Left renal pelvis (tissue), 4 donors: ENCODE measurements around the gene RMDN2. TPM values are rescaled to one million over a fixed set of nuclear protein-coding genes. Genes with fewer than 3 reads are reported as not detected.

Source experiments
- DNase-seq, 4 donors: peaks; one replicate each; pipeline ENCODE4 v3.0.0-alpha.2; 2013; ENCODE audit warnings: low read depth in 4 of 4, low spot score in 3 of 4
- polyA plus RNA-seq, 4 donors: library from polyadenylated mRNA; unstranded; fragments of 120-200 nt; gene quantifications; one replicate each; pipeline ENCODE4 v1.2.1, GENCODE V29; 2013; ENCODE audit not compliant: insufficient read length in 4 of 4

Gene RMDN2
- polyA plus RNA-seq, 4 donors = 10.5 to 12.0 (median 11.8) TPM

- DNase-seq = no peak
Observed at GRCh38 chr2:37896319-37896718, 28.8 kb upstream of the RMDN2 start.

- DNase-seq = no peak
Observed at GRCh38 chr2:37897511-37897910, 27.6 kb upstream of the RMDN2 start.

GRCh38 chr2:37898448-37898847 lies 26.6 kb upstream of the RMDN2 start:
- DNase-seq = no peak

DNA sequence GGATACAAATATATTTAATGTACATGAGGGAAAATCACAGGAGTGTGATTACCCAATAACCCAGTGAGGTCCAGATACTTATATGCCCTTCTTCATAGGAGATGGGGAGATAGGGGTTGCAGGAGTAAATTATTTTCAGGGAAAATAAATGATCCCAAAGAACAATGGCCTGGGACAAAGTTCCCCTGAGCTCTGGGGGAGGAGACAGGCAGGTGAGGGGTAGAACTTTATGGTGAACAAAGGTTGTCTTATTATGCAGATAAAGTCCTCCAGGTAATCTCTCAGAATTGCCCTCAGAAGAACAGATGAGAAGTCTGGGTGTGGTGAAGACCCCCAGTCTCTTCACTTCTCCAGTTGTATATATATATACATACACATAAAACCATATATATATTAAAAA lies 22.1 kb upstream of the RMDN2 start:
- DNase-seq = no peak

- no peak for DNase-seq
Observed at GRCh38 chr2:37904425-37904824, 20.7 kb upstream of the RMDN2 start.

GRCh38 chr2:37904993-37905392 lies 20.1 kb upstream of the RMDN2 start:
- no peak for DNase-seq

DNA sequence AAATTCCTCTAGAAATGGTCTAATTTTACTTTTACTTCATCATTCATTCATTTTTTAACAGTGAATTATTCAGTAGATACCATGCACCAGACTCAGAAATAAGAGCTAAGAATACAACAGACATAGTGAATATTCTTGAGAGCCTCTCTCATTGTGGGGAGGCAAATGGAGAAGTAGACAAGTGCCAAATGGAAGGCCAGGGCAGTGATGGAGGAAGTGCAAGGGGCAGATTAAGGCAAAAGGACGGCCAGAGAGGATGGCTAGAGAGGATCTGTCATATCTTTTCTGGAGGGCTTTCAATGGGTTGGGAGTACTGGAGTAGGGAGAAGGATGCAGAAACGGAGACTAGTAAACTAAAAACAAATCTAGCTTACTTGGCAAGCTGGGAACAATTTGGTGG lies 19.0 kb upstream of the RMDN2 start:
- DNase-seq = no peak

DNA sequence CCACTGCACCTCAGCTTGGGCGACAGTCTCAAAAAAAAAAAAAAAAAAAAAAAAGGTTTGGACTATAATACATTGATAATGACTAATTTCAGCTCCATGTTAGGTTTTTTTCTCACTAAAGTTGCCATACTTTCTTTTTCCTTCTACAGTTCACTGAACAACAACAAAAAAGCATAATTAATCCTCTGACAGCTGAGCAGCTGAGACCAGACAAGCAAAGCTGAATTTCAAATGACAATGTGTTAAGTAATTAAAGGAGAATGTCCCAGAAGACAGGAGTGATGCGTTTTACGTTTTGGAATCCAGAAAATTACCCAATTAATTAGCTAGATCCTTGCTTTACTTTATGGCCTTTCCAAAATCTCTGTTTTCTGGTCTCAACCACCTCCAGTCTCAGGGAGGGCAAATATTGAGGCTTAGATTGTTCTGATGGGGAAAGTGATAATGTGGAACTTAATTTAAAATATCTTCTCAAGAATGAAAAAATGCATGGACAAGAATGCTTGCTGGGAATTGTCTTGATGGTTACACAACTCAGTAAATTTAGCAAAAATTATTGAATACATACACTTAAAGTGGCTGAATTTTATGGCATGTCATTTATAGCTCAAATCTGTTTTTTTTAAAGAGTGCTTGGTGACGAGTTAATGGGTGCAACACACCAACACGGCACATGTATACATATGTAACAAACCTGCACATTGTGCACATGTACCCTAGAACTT lies 17.4 kb upstream of the RMDN2 start:
- no peak for DNase-seq

GRCh38 chr2:37911296-37911873 lies 13.7 kb upstream of the RMDN2 start:
- no peak for DNase-seq

DNA sequence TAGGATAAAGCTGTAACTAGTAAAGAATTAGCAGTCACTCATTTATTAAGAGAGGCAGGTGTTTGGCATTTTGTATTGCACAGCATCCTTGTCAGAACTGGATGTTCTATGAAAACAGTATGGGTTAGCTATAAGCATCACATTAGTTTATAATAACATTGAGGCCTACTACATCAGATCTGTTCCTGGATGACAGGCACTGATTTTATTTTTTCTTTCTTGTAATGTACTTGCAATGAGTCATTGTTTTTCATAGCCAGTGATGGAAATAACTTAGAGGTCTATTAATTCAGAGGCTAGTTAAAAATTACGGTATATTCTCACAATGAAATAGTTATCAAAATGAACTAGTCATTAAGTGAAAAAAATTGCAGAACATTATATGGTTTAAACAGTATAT lies 13.0 kb upstream of the RMDN2 start:
- no peak for DNase-seq

DNA sequence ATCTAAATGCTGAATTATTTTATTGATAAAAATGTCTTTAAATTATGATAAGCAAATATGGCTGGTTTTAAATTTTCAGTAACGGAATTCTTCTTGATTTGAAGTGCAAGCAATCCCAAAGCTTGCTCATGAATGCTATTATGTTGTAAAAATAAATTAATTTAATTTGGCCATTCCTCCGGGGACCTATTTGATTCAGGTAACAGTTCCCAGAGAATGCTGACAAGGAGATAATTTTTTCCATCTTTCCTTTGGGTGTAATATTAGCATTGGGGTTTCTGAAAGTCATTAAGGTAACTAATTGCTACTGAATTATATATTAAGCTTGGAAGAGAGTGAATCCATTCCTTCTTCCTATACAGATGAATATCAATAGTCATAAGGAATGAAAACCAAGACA lies 12.5 kb upstream of the RMDN2 start:
- DNase-seq = no peak

- no peak for DNase-seq
Observed at GRCh38 chr2:37914340-37914739, 10.7 kb upstream of the RMDN2 start.

GRCh38 chr2:37915773-37916172 lies 9.3 kb upstream of the RMDN2 start:
- DNase-seq = no peak

- no peak for DNase-seq
Observed at GRCh38 chr2:37916512-37917082, 8.5 kb upstream of the RMDN2 start.

GRCh38 chr2:37917281-37918228 lies 7.5 kb upstream of the RMDN2 start:
- no peak for DNase-seq

- no peak for DNase-seq
Observed at GRCh38 chr2:37918742-37919186, 6.3 kb upstream of the RMDN2 start.

GRCh38 chr2:37919631-37920032 lies 5.5 kb upstream of the RMDN2 start:
- no peak for DNase-seq

DNA sequence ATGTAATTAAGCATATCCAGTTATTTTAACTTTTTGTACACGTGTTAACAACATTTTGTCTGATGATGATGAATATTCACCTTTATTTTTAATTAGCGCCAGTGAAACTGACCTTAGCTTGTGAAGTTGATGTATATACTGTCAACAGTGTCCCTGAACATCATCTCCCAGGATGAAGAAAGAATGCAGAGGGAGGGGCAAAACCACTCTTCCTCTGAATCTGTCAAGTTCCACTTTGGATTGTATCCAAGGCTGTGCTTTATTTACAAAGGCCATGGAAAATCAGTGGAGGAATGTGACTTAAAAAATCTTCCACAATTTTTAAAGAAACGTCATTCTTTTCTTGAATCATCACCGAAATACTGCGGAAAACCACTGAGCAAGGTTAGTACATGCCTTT lies 4.5 kb upstream of the RMDN2 start:
- DNase-seq = no peak

DNA sequence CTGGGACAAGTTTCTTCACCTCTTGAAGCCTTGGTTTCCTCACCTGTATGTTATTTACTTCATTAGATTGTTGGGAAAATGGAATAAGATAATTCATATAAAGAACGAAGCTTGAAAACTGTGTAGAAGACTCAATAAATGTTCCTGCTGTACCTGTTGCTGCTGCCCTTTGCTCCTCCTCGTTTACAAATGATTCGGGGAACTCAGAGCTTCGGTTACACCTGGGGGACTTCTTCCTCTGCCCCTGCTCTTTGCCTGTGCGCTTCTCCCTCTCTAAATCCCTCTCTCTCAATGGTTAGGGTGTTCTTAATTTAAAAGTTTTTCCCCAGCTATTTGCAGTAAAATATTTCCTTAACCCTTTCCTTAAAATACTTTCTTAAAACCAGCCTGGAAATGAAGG lies 3.3 kb upstream of the RMDN2 start:
- DNase-seq = no peak

DNA sequence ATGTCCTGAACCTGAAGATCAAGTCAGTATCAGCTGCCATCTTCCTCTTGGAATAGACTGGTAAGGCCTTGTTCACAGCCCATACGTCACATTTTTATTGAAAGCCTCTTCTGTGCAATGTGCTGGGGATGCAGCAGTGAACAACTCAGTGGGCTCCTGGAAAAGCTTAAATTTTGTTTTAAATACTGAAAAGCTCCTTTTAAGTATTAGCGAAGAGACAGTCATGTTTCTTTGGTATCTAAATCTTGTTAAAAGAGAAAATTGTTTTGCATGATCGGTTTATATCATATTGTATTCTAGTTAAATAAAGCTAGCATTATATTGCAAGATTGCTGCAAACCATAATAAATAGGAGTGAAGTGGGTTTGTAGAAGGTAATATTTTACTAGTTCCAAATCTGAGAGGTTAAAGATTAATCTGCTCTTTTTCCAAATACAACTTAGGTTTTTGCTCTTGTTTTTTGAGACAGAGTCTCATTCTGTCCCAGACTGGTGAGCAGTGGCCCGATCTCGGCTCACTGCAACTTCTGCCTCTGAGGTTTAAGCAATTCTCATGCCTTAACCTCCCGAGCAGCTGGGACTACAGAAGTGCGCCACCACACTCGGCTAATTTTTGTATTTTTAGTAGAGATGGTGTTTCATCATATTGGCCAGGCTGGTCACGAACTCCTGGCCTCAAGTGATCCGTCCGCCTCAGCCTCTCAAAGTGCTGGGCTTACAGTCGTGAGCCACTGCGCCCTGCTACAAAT lies 1.6 kb upstream of the RMDN2 start:
- no peak for DNase-seq
